ENCODE results near the gene MCRIP2.

The MCRIP2 gene

DNA sequence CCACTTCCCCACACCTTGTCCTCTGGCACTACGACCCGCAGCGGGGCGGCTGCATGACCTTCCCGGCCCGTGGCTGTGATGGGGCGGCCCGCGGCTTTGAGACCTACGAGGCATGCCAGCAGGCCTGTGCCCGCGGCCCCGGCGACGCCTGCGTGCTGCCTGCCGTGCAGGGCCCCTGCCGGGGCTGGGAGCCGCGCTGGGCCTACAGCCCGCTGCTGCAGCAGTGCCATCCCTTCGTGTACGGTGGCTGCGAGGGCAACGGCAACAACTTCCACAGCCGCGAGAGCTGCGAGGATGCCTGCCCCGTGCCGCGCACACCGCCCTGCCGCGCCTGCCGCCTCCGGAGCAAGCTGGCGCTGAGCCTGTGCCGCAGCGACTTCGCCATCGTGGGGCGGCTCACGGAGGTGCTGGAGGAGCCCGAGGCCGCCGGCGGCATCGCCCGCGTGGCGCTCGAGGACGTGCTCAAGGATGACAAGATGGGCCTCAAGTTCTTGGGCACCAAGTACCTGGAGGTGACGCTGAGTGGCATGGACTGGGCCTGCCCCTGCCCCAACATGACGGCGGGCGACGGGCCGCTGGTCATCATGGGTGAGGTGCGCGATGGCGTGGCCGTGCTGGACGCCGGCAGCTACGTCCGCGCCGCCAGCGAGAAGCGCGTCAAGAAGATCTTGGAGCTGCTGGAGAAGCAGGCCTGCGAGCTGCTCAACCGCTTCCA lies 8.1 kb upstream of the MCRIP2 start:
- in situ Hi-C loops (cut with HindIII; ENCODE audit: low pct_ligation_motif_present, low sequenced_read_pairs) = no loop called here
- no peaks in the 10 kb centered on the region for H3K27me3 ChIP-seq (replicated peaks)
- H3K27ac ChIP-seq = no peak overlapping the region
- H3K36me3 ChIP-seq (replicated peaks) = peaks cover 9% of the 10 kb centered on the region
- no peak overlapping the region for H3K4me3 ChIP-seq (ENCODE audit: low read depth, low read length)
- no peak for DNase-seq
- TF ChIP-seq, protein P1, sequence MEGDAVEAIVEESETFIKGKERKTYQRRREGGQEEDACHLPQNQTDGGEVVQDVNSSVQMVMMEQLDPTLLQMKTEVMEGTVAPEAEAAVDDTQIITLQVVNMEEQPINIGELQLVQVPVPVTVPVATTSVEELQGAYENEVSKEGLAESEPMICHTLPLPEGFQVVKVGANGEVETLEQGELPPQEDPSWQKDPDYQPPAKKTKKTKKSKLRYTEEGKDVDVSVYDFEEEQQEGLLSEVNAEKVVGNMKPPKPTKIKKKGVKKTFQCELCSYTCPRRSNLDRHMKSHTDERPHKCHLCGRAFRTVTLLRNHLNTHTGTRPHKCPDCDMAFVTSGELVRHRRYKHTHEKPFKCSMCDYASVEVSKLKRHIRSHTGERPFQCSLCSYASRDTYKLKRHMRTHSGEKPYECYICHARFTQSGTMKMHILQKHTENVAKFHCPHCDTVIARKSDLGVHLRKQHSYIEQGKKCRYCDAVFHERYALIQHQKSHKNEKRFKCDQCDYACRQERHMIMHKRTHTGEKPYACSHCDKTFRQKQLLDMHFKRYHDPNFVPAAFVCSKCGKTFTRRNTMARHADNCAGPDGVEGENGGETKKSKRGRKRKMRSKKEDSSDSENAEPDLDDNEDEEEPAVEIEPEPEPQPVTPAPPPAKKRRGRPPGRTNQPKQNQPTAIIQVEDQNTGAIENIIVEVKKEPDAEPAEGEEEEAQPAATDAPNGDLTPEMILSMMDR (IDR thresholded peaks at IDR 0.05; ENCODE audit: low read depth, low read length, missing control alignments) = no peak

DNA sequence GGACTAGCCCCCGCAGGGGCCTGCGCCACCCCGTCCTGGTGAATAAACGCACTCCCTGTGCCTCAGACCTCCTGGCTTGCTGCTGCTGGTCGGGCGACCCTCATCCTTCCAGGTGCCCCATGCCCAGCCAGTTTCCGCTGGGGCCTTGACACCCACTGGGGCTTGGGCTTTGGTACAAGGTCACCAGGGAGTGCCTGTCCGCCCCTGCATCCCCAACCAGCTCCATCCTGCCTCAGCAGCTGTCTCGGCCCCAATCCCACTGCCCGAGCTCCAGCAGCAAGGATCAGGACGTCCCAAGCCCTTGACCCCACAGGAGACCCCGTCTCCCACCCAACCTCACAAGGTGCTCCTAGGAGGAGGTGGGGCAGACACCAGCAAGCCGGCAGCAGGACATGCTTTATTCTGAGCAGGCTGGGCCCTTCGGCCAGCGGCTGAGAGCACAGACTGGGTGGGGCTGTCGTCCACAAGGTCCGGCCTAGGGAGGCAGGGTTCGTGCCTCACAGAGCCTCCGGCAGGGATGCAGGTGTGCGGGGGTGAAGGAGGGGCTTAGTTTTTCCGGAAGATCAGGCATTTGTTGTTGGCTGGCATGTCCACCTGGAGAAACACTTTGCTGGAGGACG lies 7.5 kb upstream of the MCRIP2 start:
- in situ Hi-C loops (cut with HindIII; ENCODE audit: low pct_ligation_motif_present, low sequenced_read_pairs) = no loop called here
- H3K27ac ChIP-seq = no peak overlapping the region
- H3K4me3 ChIP-seq (ENCODE audit: low read depth, low read length) = no peak overlapping the region
- TF ChIP-seq, protein P1 (IDR thresholded peaks at IDR 0.05; ENCODE audit: low read depth, low read length, missing control alignments) = no peak
- peaks cover 9% of the 10 kb centered on the region for H3K36me3 ChIP-seq (replicated peaks)
- no peaks in the 10 kb centered on the region for H3K27me3 ChIP-seq (replicated peaks)
- DNase-seq = no peak

DNA sequence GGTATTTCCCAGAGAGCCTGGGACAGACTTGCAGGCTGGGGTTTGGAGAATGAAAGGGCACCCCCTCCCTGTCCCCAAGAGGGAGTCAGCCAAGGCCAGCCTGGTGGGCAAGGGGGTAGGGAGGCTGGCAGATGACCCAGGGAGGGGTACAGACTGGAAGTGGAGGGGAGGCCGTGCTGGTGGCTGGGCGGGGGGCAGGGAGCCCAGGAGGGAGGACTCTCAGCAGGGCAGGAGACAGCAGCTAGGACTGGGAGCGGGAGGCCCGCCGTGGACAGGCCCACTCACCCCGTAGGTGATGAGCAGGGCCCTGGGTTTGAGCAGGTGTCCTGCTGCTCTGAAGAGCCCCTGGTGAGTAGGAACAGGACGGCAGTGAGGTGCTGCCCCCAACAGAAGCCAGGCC lies 6.6 kb upstream of the MCRIP2 start:
- in situ Hi-C loops (cut with HindIII; ENCODE audit: low pct_ligation_motif_present, low sequenced_read_pairs) = no loop called here
- Histone ChIP-seq H3K4me3 (ENCODE audit: low read depth, low read length) (peak overlapping the region; percentile 81), H3K27me3 (replicated peaks) (no peaks in the 10 kb centered on the region), H3K36me3 (replicated peaks) (peaks cover 9% of the 10 kb centered on the region), H3K27ac (no peak overlapping the region)
- TF ChIP-seq, protein P1 (IDR thresholded peaks at IDR 0.05; ENCODE audit: low read depth, low read length, missing control alignments) = no peak
- no peak for DNase-seq

DNA sequence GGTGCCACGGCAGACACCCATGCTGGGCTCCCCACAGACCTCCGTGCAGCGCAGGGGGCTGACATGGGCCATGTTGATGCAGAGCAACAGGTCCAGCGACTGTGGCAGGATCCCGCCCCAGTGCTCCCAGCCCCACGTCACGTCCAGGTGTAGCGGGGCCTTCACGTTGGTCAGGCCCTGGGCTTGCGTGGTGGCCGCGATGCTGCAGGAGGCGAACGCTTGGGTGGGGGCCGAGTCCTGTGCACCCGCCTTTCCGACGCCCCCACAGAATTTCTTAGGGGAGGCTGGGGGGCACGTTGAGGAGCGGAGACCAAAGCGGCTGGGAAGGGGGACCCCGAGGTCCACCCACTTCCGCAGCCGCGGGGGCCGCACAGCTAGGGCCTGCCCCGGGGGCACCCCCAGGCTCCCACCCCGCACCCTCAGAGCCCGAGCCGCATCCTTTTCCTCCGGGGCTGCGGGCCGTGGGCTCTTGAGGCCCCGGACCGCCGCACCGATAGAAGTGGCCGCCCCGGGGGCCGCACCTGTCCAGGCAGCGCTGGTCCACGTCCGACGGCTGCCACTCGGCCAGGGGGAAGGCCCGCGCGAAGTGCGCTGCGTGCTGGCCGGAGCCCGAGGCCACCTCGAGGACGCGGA lies 5.9 kb upstream of the MCRIP2 start:
- DNase-seq = no peak
- Histone ChIP-seq H3K36me3 (replicated peaks) (peaks cover 9% of the 10 kb centered on the region), H3K27ac (peak overlapping the region; percentile 61), H3K27me3 (replicated peaks) (no peaks in the 10 kb centered on the region), H3K4me3 (ENCODE audit: low read depth, low read length) (peak overlapping the region; percentile 81)
- in situ Hi-C loops (cut with HindIII; ENCODE audit: low pct_ligation_motif_present, low sequenced_read_pairs) = no loop called here
- TF ChIP-seq, protein P1 (IDR thresholded peaks at IDR 0.05; ENCODE audit: low read depth, low read length, missing control alignments) = no peak

DNA sequence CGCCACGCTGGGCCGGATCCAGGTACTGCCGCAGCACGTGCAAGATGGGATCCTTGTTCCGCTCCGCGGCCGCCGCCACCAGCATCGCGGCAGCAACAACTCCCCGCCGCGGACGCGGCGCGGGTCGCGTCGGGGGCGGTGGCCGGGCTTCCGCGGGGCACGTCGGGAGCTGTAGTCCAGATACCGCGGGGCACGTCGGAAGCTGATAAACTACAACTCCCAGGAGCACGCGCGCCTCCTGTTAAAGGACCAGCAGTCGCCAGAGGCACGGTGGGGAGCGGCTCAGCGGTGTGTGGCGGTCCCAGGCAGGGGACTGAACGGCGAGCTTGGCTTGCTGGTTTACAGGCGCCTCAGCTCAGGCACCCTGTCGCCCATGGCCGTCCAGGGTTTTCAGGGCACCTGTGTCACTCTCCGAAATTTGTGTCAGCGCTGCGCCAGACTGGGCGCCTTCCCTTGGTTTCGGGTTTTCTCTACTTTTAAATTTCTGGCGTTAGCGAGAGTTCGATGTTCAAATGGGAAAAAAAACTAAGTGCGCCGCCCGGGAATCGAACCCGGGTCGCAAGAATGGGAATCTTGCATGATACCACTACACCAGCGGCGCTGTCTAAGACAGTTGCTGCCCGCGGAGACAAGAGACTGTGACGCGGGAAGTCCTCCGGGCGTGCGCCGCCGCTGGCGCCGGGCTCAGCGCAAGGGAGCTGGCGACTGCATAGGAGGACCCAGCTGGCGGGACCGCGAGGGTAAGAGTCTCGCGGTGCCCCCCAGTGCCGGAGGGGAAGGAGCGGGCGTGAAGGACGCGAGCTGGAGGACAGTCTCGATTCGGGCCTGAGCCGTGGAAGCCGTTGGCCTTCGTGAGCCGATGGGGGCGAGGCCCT lies 5.2 kb upstream of the MCRIP2 start, which contains the start of gene METTL26:
TSS of gene METTL26 (minus strand) at position 100 of the 875 bp plus-strand sequence. CDS start at position 85, 15 bp downstream.
- DNase-seq = peak; percentile 91
- H3K36me3 ChIP-seq (replicated peaks) = peaks cover 9% of the 10 kb centered on the region
- H3K27me3 ChIP-seq (replicated peaks) = no peaks in the 10 kb centered on the region
- H3K27ac ChIP-seq = peak within 1 kb of the TSS; percentile 61
- peak within 1 kb of the TSS; percentile 81 for H3K4me3 ChIP-seq (ENCODE audit: low read depth, low read length)
- in situ Hi-C loops (cut with HindIII; ENCODE audit: low pct_ligation_motif_present, low sequenced_read_pairs) = no loop called here
- TF ChIP-seq, protein P1 (IDR thresholded peaks at IDR 0.05; ENCODE audit: low read depth, low read length, missing control alignments) = no peak
